SK-N-MC (cell line): Measurements from ENCODE around the gene FXYD1.

ENCODE experiments used
- DNase-seq: peaks from one replicate; pipeline ENCODE4 v3.0.0-alpha.2; 2011; ENCODE audit warnings: low read depth, low spot score
- H3K27ac ChIP-seq: fragments of 200-600 bp; sonication (generic); 2 replicates; pipeline ENCODE4 v1.5.1; 2016; ENCODE audit warnings: mixed run types
- H3K36me3 ChIP-seq: fragments of 200-600 bp; sonication (generic); 2 replicates; pipeline ENCODE4 v1.6.1; 2017; ENCODE audit warnings: antibody characterized with exemption, low read length, mixed read lengths; ENCODE audit not compliant: insufficient read depth
- H3K4me3 ChIP-seq: fragments of 200-600 bp; sonication (generic); 2 replicates; pipeline ENCODE4 v1.5.1; 2016
- H3K9ac ChIP-seq: fragments of 200-600 bp; sonication (generic); 2 replicates; pipeline ENCODE4 v1.8.0; 2017; ENCODE audit warnings: mixed run types, mixed read lengths; ENCODE audit not compliant: insufficient read length
- H3K9me3 ChIP-seq: fragments of 200-600 bp; sonication (generic); 2 replicates; pipeline ENCODE4 v1.6.1; 2017; ENCODE audit warnings: low read depth, mild to moderate bottlenecking, antibody characterized with exemption, low read length, moderate library complexity, mixed read lengths
- EZH2 ChIP-seq: fragments of 200-600 bp; sonication (generic); IDR thresholded peaks from one replicate; pipeline ENCODE4 v1.6.1; 2017; ENCODE audit warnings: antibody characterized with exemption
- FOXP2 ChIP-seq: optimal IDR thresholded peaks from 2 replicates; pipeline ENCODE3; 2011; ENCODE audit warnings: mild to moderate bottlenecking, moderate library complexity; ENCODE audit not compliant: insufficient read depth; ENCODE audit errors: extremely low read length, control extremely low read depth
- POLR2AphosphoS5 ChIP-seq: IDR thresholded peaks from 2 replicates; pipeline ENCODE4 v1.6.1; 2012; ENCODE audit warnings: mild to moderate bottlenecking, low read depth, low read length, borderline replicate concordance

The FXYD1 gene

DNA sequence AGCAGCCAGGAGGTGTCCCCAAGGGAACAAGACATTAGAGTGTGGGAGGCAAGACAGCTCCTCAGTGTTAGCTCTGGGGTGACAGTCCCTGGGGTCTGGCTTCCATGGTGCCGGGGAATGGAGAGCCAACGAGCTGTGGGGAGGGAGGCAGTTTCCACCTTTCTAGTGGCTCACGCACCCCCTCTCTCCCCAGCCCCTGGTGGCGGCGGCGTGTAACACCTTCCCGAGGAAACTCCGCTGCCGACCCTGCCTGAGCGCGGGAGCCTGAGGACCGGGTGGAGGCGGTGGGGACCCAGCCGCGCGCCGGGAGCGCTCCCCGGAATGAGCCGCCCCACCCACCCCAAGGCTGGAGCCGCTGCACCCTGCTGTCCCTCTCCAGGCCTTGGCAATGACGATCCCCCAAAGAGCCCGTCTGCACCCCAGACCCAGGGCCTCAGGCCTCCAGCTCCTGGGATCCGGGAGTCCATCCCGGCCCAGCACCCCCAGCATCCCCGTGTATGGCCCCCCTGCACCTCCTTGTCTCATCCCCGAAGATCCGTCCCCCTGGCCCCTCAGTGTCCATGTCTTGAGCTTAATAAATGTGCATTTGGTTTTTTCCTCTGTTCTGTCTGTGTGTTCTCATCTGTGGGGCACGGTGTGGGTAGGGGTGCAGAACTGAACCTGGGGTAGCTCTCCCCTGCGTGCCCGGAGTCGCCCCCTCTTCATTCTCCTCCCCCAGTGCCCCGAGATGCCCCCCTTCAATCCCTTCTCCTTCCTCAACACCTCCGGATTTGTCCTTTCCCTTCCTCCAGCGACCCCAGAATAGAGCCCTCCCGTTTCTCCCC, 15.3 kb downstream of the FXYD1 start:
- DNase-seq: no peak
- TF ChIP-seq FOXP2: no peak
- TF ChIP-seq EZH2: no peak
- TF ChIP-seq POLR2AphosphoS5: no peak
- Histone ChIP-seq H3K9ac (no peak overlapping the region), H3K36me3 (no peaks in the 10 kb centered on the region), H3K27ac (no peak overlapping the region), H3K4me3 (peak overlapping the region; percentile 66), H3K9me3 (no peaks in the 10 kb centered on the region)

DNA sequence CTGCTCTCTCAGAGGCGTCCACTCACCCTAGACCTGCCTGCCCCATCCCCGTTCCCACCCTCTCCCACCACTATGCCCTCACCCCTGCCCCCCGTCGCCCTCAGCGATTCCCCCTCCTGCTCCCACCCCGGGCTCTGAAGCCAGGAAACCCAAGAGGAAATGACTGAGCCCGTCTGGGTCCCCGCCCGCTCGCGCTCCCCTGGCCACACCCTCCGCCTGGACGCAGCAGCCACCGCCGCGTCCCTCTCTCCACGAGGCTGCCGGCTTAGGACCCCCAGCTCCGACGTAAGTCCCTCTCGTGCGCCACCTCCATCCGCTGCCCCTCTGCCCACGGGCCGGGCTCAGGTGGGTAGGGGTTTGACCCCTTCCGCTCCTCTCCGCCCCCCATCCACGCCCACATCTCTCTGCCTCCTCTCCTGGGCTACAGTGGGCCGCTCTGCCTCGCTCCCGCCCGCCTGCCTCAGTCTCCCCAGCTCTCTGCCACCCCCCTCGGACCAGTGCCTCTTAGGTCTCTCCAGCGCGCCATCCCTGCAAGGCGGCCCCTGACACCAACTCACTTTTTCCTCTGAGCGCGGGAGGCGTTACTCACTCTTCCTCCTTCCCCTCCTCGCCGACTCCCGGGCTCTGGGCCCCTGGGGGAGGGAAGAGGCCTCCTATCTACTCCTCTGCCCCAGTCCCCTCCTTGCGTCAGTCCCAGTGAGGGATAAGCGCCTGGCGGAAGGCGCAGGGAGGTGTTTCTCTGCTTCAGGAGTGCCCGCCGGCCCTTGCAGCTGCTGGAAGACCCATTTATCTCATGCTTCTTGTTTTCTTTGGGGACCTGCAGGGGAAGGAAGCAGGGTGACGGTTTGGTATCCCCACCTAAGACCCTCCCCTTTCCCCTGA, 16.1 kb downstream of the FXYD1 start, which contains the start of gene FXYD5:
Gene FXYD5, plus strand, starts transcription at position 211 of the 882 bp plus-strand sequence. CDS start 816 bp downstream, outside the sequence.
- TF ChIP-seq FOXP2: no peak
- no peak for TF ChIP-seq POLR2AphosphoS5
- peak; percentile 30 for TF ChIP-seq EZH2
- DNase-seq: no peak
- H3K27ac ChIP-seq: no peak within 1 kb of the TSS
- no peaks in the 10 kb centered on the region for H3K36me3 ChIP-seq
- peak within 1 kb of the TSS; percentile 66 for H3K4me3 ChIP-seq
- no peaks in the 10 kb centered on the region for H3K9me3 ChIP-seq
- H3K9ac ChIP-seq: no peak within 1 kb of the TSS

DNA sequence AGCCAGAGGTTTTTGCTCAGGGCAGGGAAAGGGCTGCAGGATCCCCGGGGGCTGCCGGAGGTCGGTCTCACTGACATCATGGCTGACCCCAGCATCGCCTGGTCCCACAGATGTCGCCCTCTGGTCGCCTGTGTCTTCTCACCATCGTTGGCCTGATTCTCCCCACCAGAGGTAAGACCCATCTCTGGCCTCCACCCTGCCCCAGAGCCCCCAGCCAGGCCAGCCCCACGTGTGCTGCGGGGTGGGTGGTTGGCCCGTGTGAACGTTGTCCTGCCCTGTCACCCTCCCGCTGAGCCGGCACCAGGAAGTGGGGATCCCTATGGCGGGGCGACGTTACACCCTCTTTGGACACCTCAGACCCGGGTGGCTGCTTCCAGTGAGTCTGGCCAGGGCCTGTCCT, 16.8 kb downstream of the FXYD1 start:
- H3K36me3 ChIP-seq: no peaks in the 10 kb centered on the region
- H3K4me3 ChIP-seq: peak overlapping the region; percentile 66
- no peak overlapping the region for H3K9ac ChIP-seq
- H3K9me3 ChIP-seq: no peaks in the 10 kb centered on the region
- DNase-seq: no peak
- TF ChIP-seq POLR2AphosphoS5: no peak
- no peak for TF ChIP-seq FOXP2
- no peak for TF ChIP-seq EZH2
- no peak overlapping the region for H3K27ac ChIP-seq

DNA sequence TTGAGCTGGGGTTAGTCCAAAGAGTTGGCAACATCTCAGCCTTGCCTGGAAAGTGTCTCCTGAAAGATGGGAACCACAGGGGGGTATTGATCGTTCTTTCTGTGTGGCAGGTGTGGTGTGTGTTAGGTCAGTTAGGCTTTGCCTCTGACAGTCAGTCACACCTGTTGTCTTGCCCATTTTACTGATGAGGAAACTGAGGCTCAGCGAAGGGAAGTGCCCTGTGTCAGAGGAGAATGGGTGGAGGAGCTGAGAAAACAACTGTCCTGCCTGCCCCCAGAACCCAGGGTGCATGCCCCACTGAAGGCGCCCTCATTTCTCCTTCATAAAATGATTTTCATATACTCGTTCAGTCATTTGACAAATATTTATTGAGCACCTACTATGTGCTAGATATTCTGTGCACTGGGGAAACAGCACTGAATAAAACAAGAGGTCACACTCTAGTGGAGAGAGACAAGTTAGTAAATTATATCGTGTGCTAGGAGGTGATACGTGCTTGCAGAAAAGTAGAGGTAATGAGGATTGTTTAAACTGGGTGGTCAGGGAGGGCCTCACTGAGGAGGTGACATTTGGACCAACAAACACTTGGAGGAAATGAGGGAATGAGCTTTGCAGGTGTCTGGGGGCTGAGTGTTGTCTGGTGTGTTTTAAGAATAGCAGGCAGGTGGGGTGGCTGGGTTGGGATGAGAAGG, 17.5 kb downstream of the FXYD1 start:
- no peak overlapping the region for H3K9ac ChIP-seq
- no peak overlapping the region for H3K27ac ChIP-seq
- TF ChIP-seq EZH2: no peak
- H3K36me3 ChIP-seq: no peaks in the 10 kb centered on the region
- no peak for DNase-seq
- H3K9me3 ChIP-seq: no peaks in the 10 kb centered on the region
- H3K4me3 ChIP-seq: no peak overlapping the region

DNA sequence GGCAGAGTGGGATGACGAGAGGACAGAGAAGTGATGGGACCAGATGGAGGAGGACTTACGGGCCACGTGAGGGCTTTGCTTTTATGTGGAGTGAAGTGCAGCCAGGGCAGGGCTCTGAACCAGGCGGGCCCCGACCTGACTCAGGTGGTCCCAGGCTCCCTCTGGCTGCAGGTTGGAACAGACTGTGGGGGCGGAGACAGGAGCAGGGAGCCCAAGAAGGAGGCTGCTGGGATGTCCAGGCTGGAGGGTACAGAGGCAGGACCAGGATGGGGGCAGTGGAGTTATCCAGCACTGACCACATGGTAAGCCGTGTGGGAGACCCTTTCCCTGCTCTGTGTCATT, 18.0 kb downstream of the FXYD1 start:
- H3K9ac ChIP-seq: no peak overlapping the region
- no peaks in the 10 kb centered on the region for H3K9me3 ChIP-seq
- no peaks in the 10 kb centered on the region for H3K36me3 ChIP-seq
- no peak for DNase-seq
- H3K27ac ChIP-seq: no peak overlapping the region
- H3K4me3 ChIP-seq: no peak overlapping the region
- TF ChIP-seq EZH2: no peak
- TF ChIP-seq POLR2AphosphoS5: no peak
- TF ChIP-seq FOXP2: no peak

GRCh38 chr19:35157431-35157830, 18.8 kb downstream of the FXYD1 start:
- Histone ChIP-seq H3K36me3 (no peaks in the 10 kb centered on the region), H3K4me3 (no peak overlapping the region), H3K9me3 (no peaks in the 10 kb centered on the region), H3K9ac (no peak overlapping the region), H3K27ac (no peak overlapping the region)
- no peak for DNase-seq
- no peak for TF ChIP-seq FOXP2
- TF ChIP-seq POLR2AphosphoS5: no peak
- no peak for TF ChIP-seq EZH2

DNA sequence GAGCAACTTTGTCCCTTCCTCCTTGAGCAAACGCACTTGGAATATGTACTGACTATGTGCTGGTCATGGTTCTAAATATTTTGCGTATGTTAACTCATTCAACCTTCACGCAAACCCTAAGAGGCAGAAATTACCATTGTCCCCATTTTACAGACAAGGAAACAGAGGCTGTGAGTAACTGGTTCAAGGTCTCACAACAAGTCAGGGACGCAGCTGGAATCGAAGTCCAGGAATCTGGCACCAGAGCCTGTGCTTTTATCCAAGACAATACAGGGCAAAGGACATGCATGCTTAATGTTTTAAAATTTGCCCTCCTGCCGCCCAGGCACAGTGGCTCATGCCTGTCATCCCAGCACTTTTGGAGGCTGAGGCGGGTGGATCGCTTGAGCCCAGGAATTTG, 21.0 kb downstream of the FXYD1 start:
- TF ChIP-seq POLR2AphosphoS5 (no peak), EZH2 (no peak), FOXP2 (no peak)
- DNase-seq: no peak
- no peak overlapping the region for H3K27ac ChIP-seq
- no peak overlapping the region for H3K9ac ChIP-seq
- H3K4me3 ChIP-seq: no peak overlapping the region
- no peaks in the 10 kb centered on the region for H3K36me3 ChIP-seq
- H3K9me3 ChIP-seq: no peaks in the 10 kb centered on the region
